GM12874 (cell line): Measurements from ENCODE around the gene CNTNAP5.

ENCODE experiments used
- CTCF ChIP-seq: IDR thresholded peaks from 2 replicates; pipeline ENCODE4 v1.5.1; 2011; ENCODE audit warnings: low read depth, mild to moderate bottlenecking, control low read depth, low read length, moderate library complexity; ENCODE audit not compliant: insufficient read depth

The CNTNAP5 gene

GRCh38 chr2:124354466-124354865, 329.4 kb downstream of the CNTNAP5 start:
- no peak for TF ChIP-seq CTCF

DNA sequence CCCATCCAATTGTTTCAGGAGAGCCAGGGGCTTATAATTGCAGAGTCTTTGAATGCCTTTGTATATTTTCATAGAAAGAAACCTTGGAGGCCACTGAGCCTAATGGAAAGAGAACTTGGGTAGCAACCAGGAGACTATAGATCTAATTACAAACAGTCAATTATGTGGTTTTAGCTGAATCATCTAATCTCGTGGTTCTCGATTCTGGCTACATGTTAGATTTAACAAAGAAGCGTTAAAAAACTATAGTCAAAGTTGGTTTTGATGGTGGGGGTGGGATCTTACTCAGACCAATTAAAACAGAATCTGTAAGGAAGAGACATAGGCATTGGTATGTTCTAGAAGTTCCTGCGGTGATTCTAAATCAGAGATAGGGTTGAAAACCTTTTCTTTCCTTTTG, 344.1 kb downstream of the CNTNAP5 start:
- TF ChIP-seq CTCF, result no peak

- no peak for TF ChIP-seq CTCF
Measured at GRCh38 chr2:124380221-124380749, 355.2 kb downstream of the CNTNAP5 start.

- no peak for TF ChIP-seq CTCF
Measured at GRCh38 chr2:124382067-124382618, 357.1 kb downstream of the CNTNAP5 start.

DNA sequence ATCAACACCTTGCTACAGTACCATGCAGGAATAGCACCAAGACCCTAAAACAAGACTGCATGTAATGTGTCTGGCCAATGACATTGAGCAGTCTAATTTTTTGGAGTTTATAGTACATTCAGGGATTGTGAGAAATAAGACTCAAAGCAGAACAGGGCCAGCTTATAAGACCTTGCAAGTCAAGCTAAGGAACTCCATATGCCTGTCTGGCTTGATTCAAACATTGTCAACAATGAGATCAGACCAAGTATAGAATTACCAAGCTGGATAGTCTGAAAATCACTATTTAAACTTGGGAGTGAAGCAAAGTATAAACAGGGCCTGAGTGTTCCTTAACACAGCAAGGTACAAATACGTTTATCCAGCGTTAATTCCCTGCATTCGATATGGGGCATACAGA, 370.9 kb downstream of the CNTNAP5 start:
- no peak for TF ChIP-seq CTCF

GRCh38 chr2:124402274-124402673, 377.2 kb downstream of the CNTNAP5 start:
- TF ChIP-seq CTCF, result no peak

DNA sequence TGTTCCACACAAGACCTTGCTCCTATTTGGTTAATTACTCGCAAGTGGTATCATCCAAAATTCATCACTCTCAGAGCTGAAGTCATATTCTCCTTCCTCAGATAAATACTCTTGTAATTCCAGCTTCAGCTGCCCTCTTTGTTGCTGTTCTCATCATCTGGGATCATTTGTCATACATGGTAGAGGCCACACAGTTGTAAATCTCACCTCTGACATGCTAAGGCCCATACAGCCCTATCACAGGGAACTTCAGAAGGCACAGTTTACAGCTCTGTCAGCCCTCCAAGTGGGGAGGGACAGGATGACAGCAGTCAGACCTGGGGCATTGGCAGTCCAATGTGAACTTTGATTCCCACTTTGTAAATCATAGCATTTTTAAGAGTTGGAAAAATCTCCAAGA, 399.0 kb downstream of the CNTNAP5 start:
- no peak for TF ChIP-seq CTCF
